Activated naive CD4-positive, alpha-beta T cell treated with anti-CD3 and anti-CD28 coated beads for 36 hours (primary cell): ENCODE measurements around the gene PLA2G15. TPM values are rescaled to one million over a fixed set of nuclear protein-coding genes. Genes with fewer than 3 reads are reported as not detected.

Source experiments
- CTCF ChIA-PET: fragments of 350-600 bp; sonication (Branson Sonifier 250); formaldehyde crosslinking; loops from one replicate; lab custom pipeline; 2021; ENCODE audit warnings: antibody characterized with exemption; lab: Charles Lee
- DNase-seq: peaks from one replicate; pipeline ENCODE4 v3.0.0-alpha.2; 2020
- H3K27ac Mint-ChIP-seq: one replicate; pipeline ENCODE4 v1.8.0; 2021; ENCODE audit warnings: mild to moderate bottlenecking, mixed read lengths
- H3K27me3 Mint-ChIP-seq: one replicate; pipeline ENCODE4 v1.8.0; 2021; ENCODE audit warnings: low read depth, mixed read lengths
- H3K36me3 Mint-ChIP-seq: one replicate; pipeline ENCODE4 v1.8.0; 2021; ENCODE audit warnings: low read depth, mixed read lengths
- H3K4me1 Mint-ChIP-seq: one replicate; pipeline ENCODE4 v1.8.0; 2021; ENCODE audit warnings: low read depth, mixed read lengths
- H3K4me3 Mint-ChIP-seq: one replicate; pipeline ENCODE4 v1.8.0; 2021; ENCODE audit warnings: mild to moderate bottlenecking, moderate library complexity, mixed read lengths
- H3K9me3 Mint-ChIP-seq: one replicate; pipeline ENCODE4 v1.8.0; 2021; ENCODE audit warnings: mixed read lengths
- intact Hi-C: fragments of 100-400 bp; cut with micrococcal nuclease; formaldehyde crosslinking; loops from one replicate; pipeline ENCODE4 v1.15.1; 2023
- total RNA-seq, 2 experiments: library from RNA; stranded (reverse); gene quantifications; one replicate each; pipeline ENCODE4 v1.2.3, GENCODE V29; 2021

Gene PLA2G15
- total RNA-seq, 2 experiments from 2014 or later = 4.2 to 5.4 TPM

DNA sequence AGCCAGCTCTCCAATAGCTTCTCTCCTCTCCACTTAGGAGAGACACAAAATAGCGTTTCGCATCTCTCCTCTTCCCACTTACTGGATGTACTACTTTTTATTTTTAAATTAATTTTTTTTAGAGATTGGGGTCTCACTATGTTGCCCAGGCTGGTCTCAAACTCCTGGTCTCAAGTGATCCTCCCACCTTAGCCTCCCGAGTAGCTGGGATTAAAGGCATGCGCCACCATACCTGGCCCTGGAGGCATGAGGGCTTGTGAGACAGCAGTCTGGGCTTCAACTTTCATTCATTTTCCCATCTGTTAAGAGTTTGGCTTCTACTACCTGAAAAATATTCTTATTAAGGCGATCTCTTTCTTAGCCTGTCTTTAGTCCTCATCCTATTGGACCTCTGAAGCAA is 47.3 kb downstream of the PLA2G15 start:
- Mint-ChIP-seq H3K4me3 (no peak overlapping the region), H3K36me3 (peaks cover 56% of the 10 kb centered on the region), H3K27ac (peak overlapping the region; percentile 92), H3K9me3 (no peaks in the 10 kb centered on the region), H3K4me1 (peaks cover 61% of the 10 kb centered on the region), H3K27me3 (no peaks in the 10 kb centered on the region)
- no peak for DNase-seq
- intact Hi-C loops = no loop called here
- CTCF ChIA-PET = interaction anchor here (1.1 to 10.6 kb wide), 3 partner anchors 19 to 31 kb away, joined by 3 to 181 read pairs (median 6); partner anchors contain the start of gene SLC7A6

DNA sequence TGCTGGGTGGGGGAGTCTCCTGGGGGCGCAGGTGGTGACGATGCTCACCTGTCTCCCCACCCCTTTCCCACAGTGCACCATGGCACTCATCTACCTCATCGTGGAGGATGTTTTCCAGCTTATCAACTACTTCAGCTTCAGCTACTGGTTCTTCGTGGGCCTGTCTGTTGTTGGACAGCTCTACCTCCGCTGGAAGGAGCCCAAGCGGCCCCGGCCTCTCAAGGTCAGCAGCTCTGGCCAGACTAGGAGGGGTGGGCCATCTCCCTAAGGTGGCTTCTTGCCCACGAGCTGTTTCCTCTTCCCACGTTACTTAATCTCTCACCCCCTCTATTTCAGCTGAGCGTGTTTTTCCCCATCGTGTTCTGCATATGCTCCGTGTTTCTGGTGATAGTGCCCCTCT is 51.1 kb downstream of the PLA2G15 start:
- peak overlapping the region; percentile 74 for H3K27ac Mint-ChIP-seq
- intact Hi-C loops = no loop called here
- H3K36me3 Mint-ChIP-seq = peaks cover 62% of the 10 kb centered on the region
- H3K27me3 Mint-ChIP-seq = no peaks in the 10 kb centered on the region
- DNase-seq = no peak
- H3K9me3 Mint-ChIP-seq = no peaks in the 10 kb centered on the region
- CTCF ChIA-PET = interaction anchor here (1.3 to 8.3 kb wide), 4 partner anchors 11 to 34 kb away, joined by 3 to 74 read pairs (median 5); partner anchors contain the start of genes PRMT7, SLC7A6 and SLC7A6OS
- peaks cover 34% of the 10 kb centered on the region for H3K4me1 Mint-ChIP-seq
- no peak overlapping the region for H3K4me3 Mint-ChIP-seq

DNA sequence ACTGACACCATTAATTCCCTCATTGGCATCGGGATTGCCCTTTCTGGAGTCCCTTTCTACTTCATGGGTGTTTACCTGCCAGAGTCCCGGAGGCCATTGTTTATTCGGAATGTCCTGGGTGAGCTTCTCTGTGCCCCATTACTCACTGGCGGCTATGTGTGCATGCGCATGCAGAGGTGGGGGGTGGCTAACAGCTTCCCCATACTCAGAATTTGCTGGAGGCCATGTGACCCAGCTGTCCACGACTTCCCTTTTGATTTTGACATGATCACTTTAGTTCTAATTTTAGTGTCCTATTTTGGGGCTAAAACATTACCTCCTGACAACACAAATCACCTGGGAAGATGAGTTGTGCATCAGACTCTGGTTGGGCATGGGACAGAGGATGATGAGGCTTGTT is 51.5 kb downstream of the PLA2G15 start:
- H3K4me1 Mint-ChIP-seq = peaks cover 32% of the 10 kb centered on the region
- DNase-seq = no peak
- intact Hi-C loops = no loop called here
- H3K9me3 Mint-ChIP-seq = no peaks in the 10 kb centered on the region
- no peak overlapping the region for H3K4me3 Mint-ChIP-seq
- H3K36me3 Mint-ChIP-seq = peaks cover 61% of the 10 kb centered on the region
- peak overlapping the region; percentile 74 for H3K27ac Mint-ChIP-seq
- CTCF ChIA-PET = interaction anchor here (1.3 to 8.3 kb wide), 4 partner anchors 12 to 35 kb away, joined by 3 to 74 read pairs (median 5); partner anchors contain the start of genes PRMT7, SLC7A6 and SLC7A6OS
- H3K27me3 Mint-ChIP-seq = no peaks in the 10 kb centered on the region

DNA sequence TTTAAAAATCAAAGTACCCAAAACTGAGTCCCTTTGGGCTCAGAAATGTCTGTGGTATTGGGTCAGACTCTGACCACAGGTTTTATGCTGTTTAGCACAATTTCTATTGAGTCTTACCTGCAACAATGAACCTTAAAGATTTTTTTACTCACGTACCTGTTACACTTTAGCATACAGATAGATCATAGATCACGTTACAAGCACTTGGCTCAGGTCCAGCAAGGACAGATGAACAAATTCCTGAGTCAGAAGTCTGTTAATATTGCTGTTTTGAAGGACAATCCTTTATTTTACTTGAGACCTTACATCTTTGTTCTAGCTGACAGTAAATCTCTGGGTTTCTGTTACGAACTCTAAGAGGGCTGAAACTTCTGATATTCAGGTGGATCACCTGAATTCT is 52.7 kb downstream of the PLA2G15 start:
- CTCF ChIA-PET = interaction anchor here (1.5 to 8.3 kb wide), 4 partner anchors 8 to 36 kb away, joined by 4 to 74 read pairs (median 6); partner anchors contain the start of gene SLC7A6
- H3K27ac Mint-ChIP-seq = peak overlapping the region; percentile 51
- no peak overlapping the region for H3K4me3 Mint-ChIP-seq
- H3K27me3 Mint-ChIP-seq = no peaks in the 10 kb centered on the region
- H3K9me3 Mint-ChIP-seq = no peaks in the 10 kb centered on the region
- DNase-seq = no peak
- intact Hi-C loops = no loop called here
- peaks cover 61% of the 10 kb centered on the region for H3K36me3 Mint-ChIP-seq
- H3K4me1 Mint-ChIP-seq = peaks cover 25% of the 10 kb centered on the region

DNA sequence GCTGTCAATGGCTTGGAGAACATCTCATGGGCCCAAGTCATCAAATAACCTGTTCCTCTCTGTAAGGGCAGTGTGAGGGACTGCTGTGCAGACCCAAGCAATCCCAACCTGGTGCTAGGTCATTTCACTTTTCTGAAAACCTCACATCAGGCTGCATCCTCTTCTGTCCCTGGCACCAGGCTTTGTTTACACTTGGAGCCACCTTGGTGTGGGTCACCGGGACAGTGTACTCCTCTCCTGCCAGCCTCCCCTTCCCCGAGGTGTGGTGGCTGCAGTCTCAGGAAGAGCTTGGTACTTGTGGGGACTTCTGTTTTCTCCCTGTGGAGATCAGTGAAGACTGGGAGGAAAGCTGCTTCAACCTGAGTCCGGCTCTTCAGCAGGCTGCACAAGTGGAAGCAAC is 53.1 kb downstream of the PLA2G15 start:
- Mint-ChIP-seq H3K4me3 (no peak overlapping the region), H3K27ac (peak overlapping the region; percentile 65), H3K4me1 (peaks cover 23% of the 10 kb centered on the region), H3K36me3 (peaks cover 61% of the 10 kb centered on the region), H3K9me3 (no peaks in the 10 kb centered on the region), H3K27me3 (no peaks in the 10 kb centered on the region)
- DNase-seq = no peak
- intact Hi-C loops = no loop called here
- CTCF ChIA-PET = interaction anchor here (1.0 to 8.3 kb wide), 4 partner anchors 9 to 36 kb away, joined by 4 to 74 read pairs (median 6); partner anchors contain the start of genes PRMT7, SLC7A6 and SLC7A6OS

DNA sequence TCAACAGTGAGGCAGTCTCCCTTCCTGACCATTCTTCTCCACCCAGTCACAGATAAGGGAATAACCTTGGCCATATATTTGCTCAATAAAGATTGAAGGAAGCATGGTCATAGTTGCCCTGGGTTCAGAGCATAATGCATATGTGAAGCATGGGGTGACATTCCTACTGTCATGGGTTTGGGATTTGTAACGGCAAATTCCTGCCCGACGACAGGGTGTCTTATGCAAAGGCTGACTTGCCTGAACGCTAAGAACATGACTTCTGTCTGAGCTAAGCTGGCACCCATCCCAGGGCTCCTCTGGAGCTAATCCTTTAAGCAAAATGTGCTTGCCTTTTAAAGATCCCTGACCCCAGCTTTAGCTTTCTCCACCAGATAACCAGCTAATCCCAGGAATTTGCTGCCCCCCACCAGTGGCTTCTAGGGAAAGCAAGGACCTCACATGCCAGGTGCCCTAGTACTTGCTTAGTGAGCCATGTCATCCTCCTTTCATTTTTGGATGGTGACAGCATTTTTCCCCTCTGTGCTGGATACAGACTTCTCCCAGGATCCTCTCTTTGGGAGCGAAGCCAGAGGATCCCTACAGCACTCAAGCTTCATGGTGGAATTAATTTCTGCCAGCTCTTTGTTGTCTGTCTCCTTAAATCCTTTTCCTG is 53.9 kb downstream of the PLA2G15 start:
- Mint-ChIP-seq H3K4me3 (no peak overlapping the region), H3K9me3 (no peaks in the 10 kb centered on the region), H3K27me3 (no peaks in the 10 kb centered on the region), H3K4me1 (peaks cover 21% of the 10 kb centered on the region), H3K36me3 (peaks cover 64% of the 10 kb centered on the region), H3K27ac (peak overlapping the region; percentile 65)
- no peak for DNase-seq
- intact Hi-C loops = no loop called here
- CTCF ChIA-PET = interaction anchor here (0.8 to 8.3 kb wide), 6 partner anchors 10 to 69 kb away, joined by 3 to 74 read pairs (median 4); partner anchors contain the start of genes PRMT7, SLC7A6 and SLC7A6OS

DNA sequence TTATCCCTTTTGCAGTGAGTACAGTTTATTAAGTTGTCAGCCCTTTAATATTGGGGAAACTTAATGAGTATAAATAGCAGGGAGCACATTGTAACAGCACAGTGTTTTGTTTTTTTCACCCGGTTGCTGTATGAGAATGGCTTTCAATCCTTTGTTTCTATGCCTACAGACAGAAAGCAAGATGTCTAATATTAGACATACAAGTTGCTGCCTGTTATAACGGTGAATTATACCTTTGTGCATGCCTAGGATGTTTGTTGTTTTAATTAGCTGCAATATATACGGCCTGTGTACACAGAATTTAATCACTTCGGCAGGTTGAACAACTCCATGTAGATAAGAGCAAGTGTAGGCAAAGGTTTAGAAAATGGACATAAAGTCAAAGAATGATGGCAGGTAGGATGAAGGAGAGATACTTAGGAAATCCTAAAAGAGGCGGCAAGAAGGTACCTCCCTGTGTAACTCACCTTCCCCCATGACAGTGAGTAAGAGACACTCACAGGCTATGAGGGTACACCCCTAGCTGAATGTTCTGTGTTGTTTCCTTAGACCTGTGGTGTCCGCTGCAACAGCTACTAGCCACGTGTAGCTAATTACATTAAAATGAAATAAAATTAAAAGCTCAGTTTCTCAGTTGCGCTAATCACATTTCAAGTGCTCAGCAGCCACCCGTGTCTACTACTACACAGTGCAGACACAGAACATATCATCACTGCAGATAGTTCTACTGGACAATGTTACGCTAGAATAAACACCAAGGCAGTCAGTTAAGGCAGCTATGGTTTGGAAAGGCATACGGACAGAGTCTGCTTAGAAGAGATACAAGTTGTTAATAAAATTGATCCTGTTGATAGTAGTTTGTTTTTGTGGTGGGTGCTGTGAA is 54.6 kb downstream of the PLA2G15 start:
- Mint-ChIP-seq H3K36me3 (peaks cover 60% of the 10 kb centered on the region), H3K4me1 (peaks cover 18% of the 10 kb centered on the region), H3K27ac (peak overlapping the region; percentile 32), H3K9me3 (no peaks in the 10 kb centered on the region), H3K27me3 (no peaks in the 10 kb centered on the region), H3K4me3 (no peak overlapping the region)
- intact Hi-C loops = no loop called here
- DNase-seq = no peak
- CTCF ChIA-PET = interaction anchor here (0.8 to 8.3 kb wide), 9 partner anchors 10 to 70 kb away, joined by 3 to 74 read pairs (median 5); partner anchors contain the start of genes PRMT7, SLC7A6 and SLC7A6OS

DNA sequence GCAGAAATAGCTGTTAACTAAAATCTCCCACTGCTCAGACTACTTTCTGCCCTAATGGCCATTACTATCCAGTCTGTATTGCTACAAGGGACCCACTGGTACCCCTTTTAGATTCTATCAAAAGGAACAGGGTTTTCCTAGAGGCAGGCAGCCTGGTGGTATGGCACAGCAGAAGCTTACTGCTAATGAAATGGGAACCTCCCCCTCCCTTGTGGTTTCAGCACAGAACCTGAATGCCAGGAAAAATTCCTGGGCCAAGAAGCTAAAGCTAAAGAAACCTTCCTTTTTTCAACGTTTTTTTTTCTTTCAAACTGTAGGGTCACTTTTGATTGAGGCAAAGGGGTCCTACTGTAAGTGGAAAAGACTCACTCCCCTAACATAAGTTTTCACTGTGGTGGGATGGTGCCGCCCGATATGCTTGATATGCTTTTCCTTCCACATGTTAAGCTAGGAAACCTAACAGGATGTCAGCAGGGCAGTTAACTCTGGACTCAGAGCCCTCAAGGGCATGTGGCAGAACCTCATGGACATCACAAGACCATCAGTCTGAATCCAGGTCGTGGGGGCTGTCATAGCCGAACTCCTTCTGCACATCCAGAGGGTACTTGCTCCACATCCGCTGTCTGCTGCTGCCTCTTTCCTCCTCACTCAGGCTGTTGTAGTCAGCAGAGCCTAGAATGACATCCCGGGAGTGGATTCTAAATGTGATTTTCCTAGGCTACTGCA is 55.7 kb downstream of the PLA2G15 start:
- no peaks in the 10 kb centered on the region for H3K27me3 Mint-ChIP-seq
- H3K9me3 Mint-ChIP-seq = no peaks in the 10 kb centered on the region
- no peak for DNase-seq
- intact Hi-C loops = no loop called here
- peaks cover 22% of the 10 kb centered on the region for H3K4me1 Mint-ChIP-seq
- CTCF ChIA-PET = interaction anchor here (1.0 to 8.3 kb wide), 4 partner anchors 10 to 39 kb away, joined by 3 to 74 read pairs (median 5); partner anchors contain the start of genes PRMT7, SLC7A6 and SLC7A6OS
- no peak overlapping the region for H3K4me3 Mint-ChIP-seq
- H3K36me3 Mint-ChIP-seq = peaks cover 60% of the 10 kb centered on the region
- peak overlapping the region; percentile 32 for H3K27ac Mint-ChIP-seq

DNA sequence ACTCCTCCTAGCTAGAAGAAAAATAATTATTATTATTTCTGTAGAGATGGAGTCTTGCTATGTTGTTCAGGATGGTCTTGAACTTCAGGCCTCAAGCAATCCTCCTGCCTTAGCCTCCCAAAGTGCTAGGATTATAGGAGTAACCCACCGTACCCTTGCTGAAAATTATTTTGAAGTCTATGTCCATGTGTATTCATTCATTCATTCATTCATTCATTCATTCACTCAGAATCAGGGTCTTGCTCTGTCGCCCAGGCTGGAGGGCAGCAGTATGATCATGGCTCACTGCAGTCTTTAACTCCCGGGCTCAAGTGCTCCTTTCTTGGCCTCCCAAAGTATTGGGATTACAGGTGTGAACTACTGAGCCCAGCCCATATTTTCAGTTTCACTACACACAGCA is 61.5 kb downstream of the PLA2G15 start:
- Mint-ChIP-seq H3K4me1 (peaks cover 29% of the 10 kb centered on the region), H3K9me3 (no peaks in the 10 kb centered on the region), H3K36me3 (peaks cover 35% of the 10 kb centered on the region), H3K27me3 (no peaks in the 10 kb centered on the region), H3K4me3 (no peak overlapping the region), H3K27ac (peak overlapping the region; percentile 65)
- CTCF ChIA-PET = no interaction called here
- intact Hi-C loops = no loop called here
- DNase-seq = no peak

DNA sequence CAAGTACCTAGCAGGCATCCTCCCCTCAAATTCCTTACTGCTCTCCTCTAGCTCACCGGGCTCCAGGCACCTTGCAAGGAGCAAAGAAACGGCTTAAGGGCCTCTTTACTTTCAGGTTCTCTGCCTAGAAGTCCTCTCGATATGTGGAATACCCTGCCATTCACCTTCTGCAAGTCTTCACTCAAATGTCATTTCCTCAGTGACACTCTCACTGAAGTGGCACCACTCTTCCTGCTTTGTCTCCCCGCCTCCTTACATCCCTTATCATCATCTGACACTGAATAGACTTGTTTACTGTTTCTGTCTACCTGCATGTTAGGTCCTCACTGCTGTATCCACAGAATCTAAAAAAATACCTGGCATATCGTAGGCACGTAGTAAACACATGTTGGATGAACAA is 64.6 kb downstream of the PLA2G15 start:
- Mint-ChIP-seq H3K4me1 (peaks cover 45% of the 10 kb centered on the region), H3K4me3 (peak overlapping the region; percentile 94), H3K27ac (peak overlapping the region; percentile 89), H3K36me3 (peaks cover 25% of the 10 kb centered on the region), H3K9me3 (no peaks in the 10 kb centered on the region), H3K27me3 (no peaks in the 10 kb centered on the region)
- DNase-seq = peak; percentile 37
- CTCF ChIA-PET = interaction anchor here (2.2 kb wide), 1 partner anchor 9 kb away, joined by 5 read pairs; no protein-coding TSS in a partner anchor
- intact Hi-C loops = loop anchor here (1.0 kb wide), 7 partner anchors 19 to 463 kb away; partner anchors contain the start of genes NUTF2 and PLA2G15

DNA sequence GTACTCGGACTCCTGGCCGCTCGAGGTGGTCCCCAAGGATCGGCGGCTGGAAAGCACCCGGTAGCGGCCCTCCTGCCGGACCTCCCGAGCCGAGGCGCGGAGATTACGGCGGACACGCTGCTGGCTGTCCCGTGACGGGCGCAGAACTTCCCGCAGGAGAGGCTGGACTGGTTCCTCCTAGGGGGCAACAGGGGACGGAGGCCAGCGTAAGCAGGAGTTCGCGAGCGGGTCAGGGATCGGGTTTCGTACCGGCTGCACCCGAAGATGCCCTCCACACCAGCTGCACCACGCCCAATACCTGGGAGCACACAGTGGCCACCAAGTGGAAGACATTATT is 65.2 kb downstream of the PLA2G15 start:
- peaks cover 26% of the 10 kb centered on the region for H3K36me3 Mint-ChIP-seq
- CTCF ChIA-PET = interaction anchor here (0.9 to 2.6 kb wide), 8 partner anchors 10 to 48 kb away, joined by 3 to 54 read pairs (median 5); partner anchors contain the start of gene SLC7A6
- peak overlapping the region; percentile 89 for H3K27ac Mint-ChIP-seq
- DNase-seq = no peak
- intact Hi-C loops = loop anchor here (1.0 kb wide), 7 partner anchors 18 to 464 kb away; partner anchors contain the start of genes NUTF2 and PLA2G15
- peak overlapping the region; percentile 94 for H3K4me3 Mint-ChIP-seq
- no peaks in the 10 kb centered on the region for H3K27me3 Mint-ChIP-seq
- H3K9me3 Mint-ChIP-seq = no peaks in the 10 kb centered on the region
- H3K4me1 Mint-ChIP-seq = peaks cover 46% of the 10 kb centered on the region
